Activated CD4-positive, alpha-beta T cell treated with anti-CD3 and anti-CD28 coated beads, Interleukin-2, amount 50 U/mL, for 1 hour (primary cell): ENCODE data around the gene OR2T10.
"Not testable (repeated sequence)": the region's sequence is repeated elsewhere in the genome, so short reads cannot be mapped to it uniquely, and the experiment has no call there.

Source experiments
- DNase-seq: peaks from one replicate; pipeline ENCODE4 v3.0.0-alpha.2; 2020

Gene OR2T10

DNA sequence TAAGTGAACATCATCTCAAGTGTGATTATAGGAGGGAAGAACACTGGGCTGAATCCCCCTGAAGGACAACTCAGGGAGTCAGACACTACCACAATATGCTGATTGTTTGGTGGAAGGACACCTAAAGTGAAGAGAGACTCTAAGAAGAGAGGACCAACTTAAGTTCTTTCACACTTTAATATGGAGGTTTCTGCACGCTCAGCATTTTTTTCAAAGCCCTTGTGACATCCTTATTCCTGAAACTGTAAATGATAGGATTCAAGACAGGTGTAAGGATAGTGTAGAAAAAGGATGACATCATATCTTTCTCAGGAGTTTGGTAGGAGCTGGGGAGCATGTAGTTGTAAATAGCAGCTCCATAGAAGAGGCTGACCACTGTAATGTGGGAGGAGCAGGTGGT lies 4.8 kb downstream of the OR2T10 start:
- DNase-seq, result no peak

DNA sequence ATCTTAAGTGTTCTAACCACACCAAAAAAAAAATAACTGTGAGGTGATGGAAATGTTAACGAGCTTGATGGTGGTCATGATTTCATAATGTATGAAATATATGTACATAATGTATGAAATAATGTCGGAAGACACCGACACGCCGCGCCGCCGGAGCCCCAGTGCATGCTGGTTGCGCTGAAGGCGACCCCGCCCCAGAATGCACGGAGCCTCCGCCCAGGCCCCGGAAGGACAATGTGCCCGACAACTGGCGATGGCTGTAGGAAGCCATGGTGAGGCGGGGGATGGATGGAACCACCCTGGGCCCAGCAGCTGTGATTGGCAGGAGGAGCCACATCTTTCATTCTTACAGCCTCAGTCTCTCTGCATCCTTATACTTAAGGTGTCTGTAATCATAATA lies 7.4 kb downstream of the OR2T10 start:
- DNase-seq, result no peak

DNA sequence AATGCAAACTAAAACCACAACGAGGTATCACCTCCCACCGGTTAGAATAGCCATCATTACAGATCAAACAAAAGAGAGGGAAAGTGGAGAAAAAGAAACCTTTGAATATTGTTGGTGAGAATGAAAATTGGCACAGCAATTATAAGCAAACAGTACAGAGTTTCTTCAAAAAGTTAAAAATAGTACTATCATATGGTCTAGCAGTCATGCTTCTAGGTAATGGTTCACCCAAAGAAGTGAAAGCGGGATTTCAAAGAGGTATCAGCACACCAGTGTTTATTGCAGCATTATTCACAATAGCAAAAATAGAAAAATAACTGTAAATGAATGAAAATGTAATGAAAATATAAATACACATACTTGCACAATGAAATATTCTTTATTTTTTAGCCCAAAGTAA lies 8.2 kb downstream of the OR2T10 start:
- DNase-seq, result no peak

DNA sequence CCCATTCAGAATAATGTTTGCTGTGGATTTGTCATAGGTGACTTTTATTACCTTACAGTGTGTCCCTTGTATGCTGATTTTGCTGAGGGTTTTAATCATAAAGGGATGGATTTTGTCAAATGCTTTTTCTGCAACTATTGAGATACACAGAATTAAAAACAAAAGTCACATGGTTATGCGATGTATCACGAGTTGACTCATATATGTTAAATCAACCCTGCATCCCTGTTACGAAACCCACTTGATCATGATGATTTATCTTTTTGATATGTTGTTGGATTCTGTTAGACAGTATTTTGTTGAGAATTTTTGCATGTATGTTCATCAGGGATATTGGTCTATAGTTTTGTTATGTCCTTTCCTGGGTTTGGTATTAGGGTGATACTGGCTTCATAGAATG lies 12.2 kb downstream of the OR2T10 start:
- DNase-seq, result no peak

DNA sequence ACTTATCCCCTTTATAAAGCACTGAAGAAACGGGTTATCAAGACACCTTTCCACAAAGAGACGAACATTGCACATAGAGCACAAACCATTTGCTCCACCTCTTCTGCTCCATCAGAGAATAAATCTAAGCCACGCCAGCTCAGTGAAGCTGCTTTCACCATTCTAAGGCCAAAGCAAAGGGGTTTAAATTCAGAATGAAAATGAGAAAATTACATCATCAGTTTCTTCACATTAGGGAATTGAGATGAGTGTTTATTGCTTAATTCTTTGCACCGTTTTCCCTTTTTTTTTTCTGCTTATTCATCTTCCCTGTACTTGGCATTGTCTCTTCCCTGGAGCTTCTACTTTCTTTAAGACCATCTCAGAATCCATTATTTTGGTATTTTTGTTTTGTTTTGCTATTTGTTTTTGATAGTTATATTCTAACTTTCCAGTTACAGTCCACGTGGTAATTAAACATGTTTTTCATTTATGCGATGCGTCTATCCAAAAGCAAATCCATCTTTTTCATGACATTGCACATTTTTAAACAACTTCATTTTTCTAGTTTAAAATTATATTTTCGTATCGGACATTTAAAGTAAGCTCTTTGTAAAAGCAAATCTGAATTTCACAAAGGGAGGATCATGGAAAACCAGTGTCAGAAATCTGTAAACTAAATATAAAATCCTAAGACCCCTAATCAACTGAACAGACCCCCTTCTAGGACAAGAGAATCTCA lies 21.1 kb downstream of the OR2T10 start:
- DNase-seq, result no peak

DNA sequence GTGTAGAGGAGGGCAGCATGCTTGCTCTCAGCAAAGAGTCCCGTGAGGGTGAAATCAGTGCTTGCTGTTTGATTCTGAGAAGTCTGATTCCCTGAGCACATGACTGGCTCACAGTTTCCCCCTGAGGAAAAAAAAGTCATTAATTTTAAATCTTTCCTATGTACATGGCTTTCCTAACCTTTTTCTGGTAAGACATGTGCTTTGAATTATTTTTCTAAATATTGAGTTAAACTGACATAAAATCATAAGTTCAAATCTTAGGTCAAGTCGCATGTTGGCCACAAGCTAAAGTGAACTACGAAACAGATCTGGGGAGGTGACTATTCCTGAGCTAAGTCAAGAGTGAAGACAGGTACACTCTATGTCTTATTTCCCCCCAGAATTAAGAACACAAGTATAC lies 22.8 kb downstream of the OR2T10 start, which contains the start of gene OR2T34:
OR2T34 (minus strand) TSS at position 101 of the 400 bp plus-strand sequence; CDS start at position 101, 0 bp downstream.
- not testable (repeated sequence) for DNase-seq

DNA sequence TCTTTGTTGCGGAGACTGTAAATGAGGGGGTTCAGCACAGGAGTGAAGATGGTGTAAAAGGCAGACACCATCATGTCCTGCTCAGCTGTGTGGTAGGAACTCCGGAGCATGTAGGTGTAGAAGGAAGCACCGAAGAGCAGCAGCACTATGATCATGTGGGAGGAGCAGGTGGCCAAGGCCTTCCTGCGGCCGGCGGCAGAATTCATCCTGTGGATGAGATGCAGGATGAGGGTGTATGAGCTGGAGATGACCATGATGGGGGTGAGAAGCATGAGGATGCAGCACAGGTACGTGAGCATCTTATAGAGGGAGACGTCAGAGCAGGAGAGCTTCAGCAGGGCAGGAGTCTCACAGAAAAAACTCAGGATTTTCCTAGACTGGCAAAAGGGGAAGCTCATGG lies 23.6 kb downstream of the OR2T10 start:
- DNase-seq, result not testable (repeated sequence)

DNA sequence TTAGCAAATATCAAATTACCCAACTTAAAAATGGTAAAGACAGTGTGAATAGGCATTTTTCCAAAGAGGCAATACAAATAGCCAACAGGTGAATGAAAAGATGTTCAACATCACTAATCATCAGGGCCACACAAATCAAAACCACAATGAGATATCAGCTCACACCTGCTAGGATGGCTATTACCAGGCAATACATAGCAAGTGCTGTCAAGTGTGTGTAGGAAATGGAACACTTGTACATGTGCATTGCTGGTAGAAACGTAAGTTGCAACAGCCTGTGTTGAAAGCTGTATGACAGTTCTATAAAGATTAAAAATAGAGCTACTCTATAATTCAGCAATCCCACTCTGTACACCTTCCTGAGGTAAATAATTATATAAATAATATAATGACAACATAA lies 25.5 kb downstream of the OR2T10 start:
- not testable (repeated sequence) for DNase-seq

DNA sequence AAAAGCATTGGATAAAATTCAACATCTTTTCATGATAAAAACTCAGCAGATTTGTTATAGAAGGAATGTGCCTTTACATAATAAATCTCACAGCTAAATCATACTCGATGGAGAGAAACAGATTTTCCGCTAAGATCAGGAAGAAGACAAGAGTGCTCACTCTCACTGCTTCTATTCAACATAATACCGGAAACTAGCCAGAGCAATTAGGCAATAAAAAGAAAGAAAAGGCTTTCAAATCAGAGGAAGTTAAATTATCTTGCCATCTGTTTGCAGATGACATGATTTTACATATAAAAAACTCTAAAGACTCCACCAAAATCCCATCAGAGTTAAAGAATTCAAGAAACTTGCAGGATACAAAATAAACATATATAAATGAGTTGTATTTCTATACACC lies 26.7 kb downstream of the OR2T10 start:
- not testable (repeated sequence) for DNase-seq

DNA sequence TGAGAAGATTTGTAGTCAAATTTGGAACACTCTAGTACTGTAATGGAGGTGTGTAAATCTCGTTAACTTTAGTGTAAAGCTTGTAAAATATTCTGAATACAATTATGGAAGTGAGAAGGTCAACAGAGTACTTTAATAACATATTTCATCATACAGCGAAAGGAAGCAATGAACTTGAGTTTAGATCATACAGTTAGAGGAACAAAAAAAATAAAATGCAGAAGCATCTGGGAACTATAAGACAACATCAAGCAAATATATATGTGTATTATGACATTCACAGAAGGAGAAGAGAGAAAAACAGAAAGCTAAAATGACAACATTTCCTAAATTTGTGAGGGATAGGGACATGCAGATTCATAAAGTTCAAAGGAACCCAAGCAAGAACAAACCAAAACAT lies 28.5 kb downstream of the OR2T10 start:
- DNase-seq, result not testable (repeated sequence)

DNA sequence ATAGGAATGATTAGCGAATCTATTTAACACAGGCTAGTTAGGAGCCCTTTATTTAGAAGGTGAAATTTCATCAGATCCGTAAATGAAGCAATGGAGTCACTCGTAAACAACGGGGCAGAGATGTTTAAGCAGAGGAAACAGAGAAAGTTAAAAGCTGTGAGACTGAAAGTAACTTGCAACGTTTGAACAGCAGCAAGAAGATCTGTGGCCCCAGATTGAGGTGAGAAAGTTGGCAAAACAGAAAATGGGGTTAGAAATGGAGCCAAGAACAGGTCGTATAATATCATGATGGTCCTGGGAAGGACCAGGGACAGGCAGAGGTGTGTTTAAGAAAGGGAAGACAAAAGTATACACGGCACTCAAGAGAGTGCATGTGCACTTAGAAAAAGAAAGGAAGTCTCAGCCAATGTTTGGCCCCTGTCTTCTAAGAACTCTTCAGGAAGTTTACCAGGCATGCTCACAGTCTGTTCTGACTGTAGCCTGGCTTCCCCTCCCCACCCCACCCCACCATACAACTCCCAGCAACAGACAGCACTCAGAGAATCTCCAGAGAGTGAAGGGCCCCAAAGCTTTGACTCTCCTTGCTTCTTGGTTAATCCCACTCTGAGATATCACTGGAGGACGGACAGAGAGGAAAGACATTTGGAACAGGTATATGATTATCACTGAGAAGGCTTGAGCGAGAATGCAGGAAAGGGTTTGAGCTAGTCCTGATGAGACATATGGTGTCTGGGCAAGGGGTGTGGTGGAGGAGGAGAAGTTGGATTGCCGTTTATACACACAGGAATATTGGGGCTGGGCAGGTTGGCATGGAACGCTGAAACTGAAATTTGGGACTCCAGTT lies 31.7 kb downstream of the OR2T10 start:
- not testable (repeated sequence) for DNase-seq

DNA sequence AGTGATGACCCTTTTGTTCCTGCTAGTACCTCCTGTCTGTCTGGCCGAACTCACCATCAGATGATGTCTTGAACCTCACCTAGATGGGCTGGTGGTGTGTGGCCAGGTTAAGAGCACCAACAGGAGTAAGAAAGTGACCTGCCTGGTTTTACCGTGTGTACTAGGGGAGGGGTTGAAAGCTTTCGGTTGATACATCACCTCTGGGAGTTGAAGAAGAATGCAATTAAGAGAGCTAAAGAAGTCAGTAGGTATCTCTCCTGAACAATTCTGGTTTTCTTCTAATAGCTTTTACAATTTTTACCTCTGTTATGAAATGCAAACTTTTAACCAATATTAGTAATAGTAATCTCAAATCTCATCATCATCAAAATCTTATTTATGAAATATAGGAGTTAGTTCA lies 34.8 kb downstream of the OR2T10 start, which contains the start of gene OR2T29:
OR2T29 (minus strand) TSS at position 101 of the 400 bp plus-strand sequence. CDS start 3,281 bp downstream, outside the sequence.
- DNase-seq, result not testable (repeated sequence)

DNA sequence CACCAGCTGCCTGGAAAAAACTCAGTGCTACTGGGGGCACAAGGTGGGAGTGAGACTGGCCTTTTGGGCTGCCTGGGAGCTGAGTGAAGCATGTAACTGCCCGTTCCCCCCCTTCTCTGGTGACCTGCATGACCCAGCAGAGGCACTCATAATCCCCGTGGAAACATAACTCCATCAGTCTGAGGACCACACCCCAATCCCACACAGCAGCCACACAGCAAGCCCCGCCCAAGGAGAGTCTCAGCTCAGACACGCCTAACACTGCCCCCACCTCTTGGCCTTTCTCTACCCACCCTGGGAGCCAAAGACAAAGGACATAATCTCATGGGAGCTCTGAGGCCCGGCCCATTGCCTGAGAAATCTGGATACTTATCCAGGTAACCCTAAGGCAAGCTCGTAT lies 46.5 kb downstream of the OR2T10 start:
- not testable (repeated sequence) for DNase-seq

DNA sequence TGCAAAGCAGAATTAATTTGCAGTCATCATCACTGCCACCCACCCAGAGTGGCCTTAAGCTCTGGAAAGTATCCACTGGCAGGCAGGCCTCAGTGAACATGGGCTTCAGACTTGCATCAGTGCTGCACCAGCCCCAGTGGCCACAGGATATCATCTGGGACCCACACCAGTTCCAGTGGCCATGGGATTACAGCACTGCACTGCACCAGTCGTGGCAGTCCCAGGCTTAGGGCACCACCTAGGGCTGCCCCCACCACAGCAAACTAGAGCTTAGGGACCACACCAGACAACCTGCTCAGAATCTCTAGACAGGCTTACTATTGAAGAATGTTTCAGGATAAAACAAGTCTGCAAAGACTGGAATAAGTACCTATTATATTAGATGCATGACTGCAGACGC lies 50.1 kb downstream of the OR2T10 start:
- DNase-seq, result not testable (repeated sequence)
